ENCODE measurements around the gene PCK2. TPM values are rescaled to one million over a fixed set of nuclear protein-coding genes. Genes with fewer than 3 reads are reported as not detected.
A peak's percentile ranks its signal among the peaks of the same experiment; 100 is the strongest.

Gene PCK2
- total and polyA plus RNA-seq, 2 of the 13 experiments (the other 11 are each of a cell fraction or from before 2014, with no cell fraction given), result 129 to 272 TPM

GRCh38 chr14:24114532-24115421 lies 20.7 kb downstream of the PCK2 start, which contains the start of the genes DCAF11 and NRL (continued):
- TF ChIP-seq, protein P1, sequence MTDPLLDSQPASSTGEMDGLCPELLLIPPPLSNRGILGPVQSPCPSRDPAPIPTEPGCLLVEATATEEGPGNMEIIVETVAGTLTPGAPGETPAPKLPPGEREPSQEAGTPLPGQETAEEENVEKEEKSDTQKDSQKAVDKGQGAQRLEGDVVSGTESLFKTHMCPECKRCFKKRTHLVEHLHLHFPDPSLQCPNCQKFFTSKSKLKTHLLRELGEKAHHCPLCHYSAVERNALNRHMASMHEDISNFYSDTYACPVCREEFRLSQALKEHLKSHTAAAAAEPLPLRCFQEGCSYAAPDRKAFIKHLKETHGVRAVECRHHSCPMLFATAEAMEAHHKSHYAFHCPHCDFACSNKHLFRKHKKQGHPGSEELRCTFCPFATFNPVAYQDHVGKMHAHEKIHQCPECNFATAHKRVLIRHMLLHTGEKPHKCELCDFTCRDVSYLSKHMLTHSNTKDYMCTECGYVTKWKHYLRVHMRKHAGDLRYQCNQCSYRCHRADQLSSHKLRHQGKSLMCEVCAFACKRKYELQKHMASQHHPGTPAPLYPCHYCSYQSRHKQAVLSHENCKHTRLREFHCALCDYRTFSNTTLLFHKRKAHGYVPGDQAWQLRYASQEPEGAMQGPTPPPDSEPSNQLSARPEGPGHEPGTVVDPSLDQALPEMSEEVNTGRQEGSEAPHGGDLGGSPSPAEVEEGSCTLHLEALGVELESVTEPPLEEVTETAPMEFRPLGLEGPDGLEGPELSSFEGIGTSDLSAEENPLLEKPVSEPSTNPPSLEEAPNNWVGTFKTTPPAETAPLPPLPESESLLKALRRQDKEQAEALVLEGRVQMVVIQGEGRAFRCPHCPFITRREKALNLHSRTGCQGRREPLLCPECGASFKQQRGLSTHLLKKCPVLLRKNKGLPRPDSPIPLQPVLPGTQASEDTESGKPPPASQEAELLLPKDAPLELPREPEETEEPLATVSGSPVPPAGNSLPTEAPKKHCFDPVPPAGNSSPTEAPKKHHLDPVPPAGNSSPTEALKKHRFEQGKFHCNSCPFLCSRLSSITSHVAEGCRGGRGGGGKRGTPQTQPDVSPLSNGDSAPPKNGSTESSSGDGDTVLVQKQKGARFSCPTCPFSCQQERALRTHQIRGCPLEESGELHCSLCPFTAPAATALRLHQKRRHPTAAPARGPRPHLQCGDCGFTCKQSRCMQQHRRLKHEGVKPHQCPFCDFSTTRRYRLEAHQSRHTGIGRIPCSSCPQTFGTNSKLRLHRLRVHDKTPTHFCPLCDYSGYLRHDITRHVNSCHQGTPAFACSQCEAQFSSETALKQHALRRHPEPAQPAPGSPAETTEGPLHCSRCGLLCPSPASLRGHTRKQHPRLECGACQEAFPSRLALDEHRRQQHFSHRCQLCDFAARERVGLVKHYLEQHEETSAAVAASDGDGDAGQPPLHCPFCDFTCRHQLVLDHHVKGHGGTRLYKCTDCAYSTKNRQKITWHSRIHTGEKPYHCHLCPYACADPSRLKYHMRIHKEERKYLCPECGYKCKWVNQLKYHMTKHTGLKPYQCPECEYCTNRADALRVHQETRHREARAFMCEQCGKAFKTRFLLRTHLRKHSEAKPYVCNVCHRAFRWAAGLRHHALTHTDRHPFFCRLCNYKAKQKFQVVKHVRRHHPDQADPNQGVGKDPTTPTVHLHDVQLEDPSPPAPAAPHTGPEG (CRISPR knock-in tag; IDR thresholded peaks at IDR 0.05), result peak; percentile 94
- TF ChIP-seq ZNF101 (CRISPR knock-in tag; IDR thresholded peaks at IDR 0.05; ENCODE audit: borderline replicate concordance, low read depth), result no peak
- TF ChIP-seq HMGA1 (CRISPR knock-in tag; conservative IDR thresholded peaks at IDR 0.05), result no peak
- TF ChIP-seq SMARCE1 (IDR thresholded peaks at IDR 0.05; ENCODE audit: borderline replicate concordance), result no peak
- TF ChIP-seq DZIP1 (CRISPR knock-in tag; IDR thresholded peaks at IDR 0.05), result peak; percentile 91; the same call in 1 of the 2 replicates
- TF ChIP-seq, protein P2, sequence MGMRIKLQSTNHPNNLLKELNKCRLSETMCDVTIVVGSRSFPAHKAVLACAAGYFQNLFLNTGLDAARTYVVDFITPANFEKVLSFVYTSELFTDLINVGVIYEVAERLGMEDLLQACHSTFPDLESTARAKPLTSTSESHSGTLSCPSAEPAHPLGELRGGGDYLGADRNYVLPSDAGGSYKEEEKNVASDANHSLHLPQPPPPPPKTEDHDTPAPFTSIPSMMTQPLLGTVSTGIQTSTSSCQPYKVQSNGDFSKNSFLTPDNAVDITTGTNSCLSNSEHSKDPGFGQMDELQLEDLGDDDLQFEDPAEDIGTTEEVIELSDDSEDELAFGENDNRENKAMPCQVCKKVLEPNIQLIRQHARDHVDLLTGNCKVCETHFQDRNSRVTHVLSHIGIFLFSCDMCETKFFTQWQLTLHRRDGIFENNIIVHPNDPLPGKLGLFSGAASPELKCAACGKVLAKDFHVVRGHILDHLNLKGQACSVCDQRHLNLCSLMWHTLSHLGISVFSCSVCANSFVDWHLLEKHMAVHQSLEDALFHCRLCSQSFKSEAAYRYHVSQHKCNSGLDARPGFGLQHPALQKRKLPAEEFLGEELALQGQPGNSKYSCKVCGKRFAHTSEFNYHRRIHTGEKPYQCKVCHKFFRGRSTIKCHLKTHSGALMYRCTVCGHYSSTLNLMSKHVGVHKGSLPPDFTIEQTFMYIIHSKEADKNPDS (CRISPR knock-in tag; IDR thresholded peaks at IDR 0.05), result no peak; the same call in 1 of the 2 replicates
- TF ChIP-seq, protein P3, sequence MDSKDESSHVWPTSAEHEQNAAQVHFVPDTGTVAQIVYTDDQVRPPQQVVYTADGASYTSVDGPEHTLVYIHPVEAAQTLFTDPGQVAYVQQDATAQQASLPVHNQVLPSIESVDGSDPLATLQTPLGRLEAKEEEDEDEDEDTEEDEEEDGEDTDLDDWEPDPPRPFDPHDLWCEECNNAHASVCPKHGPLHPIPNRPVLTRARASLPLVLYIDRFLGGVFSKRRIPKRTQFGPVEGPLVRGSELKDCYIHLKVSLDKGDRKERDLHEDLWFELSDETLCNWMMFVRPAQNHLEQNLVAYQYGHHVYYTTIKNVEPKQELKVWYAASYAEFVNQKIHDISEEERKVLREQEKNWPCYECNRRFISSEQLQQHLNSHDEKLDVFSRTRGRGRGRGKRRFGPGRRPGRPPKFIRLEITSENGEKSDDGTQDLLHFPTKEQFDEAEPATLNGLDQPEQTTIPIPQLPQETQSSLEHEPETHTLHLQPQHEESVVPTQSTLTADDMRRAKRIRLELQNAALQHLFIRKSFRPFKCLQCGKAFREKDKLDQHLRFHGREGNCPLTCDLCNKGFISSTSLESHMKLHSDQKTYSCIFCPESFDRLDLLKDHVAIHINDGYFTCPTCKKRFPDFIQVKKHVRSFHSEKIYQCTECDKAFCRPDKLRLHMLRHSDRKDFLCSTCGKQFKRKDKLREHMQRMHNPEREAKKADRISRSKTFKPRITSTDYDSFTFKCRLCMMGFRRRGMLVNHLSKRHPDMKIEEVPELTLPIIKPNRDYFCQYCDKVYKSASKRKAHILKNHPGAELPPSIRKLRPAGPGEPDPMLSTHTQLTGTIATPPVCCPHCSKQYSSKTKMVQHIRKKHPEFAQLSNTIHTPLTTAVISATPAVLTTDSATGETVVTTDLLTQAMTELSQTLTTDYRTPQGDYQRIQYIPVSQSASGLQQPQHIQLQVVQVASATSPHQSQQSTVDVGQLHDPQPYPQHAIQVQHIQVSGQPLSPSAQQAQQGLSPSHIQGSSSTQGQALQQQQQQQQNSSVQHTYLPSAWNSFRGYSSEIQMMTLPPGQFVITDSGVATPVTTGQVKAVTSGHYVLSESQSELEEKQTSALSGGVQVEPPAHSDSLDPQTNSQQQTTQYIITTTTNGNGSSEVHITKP (CRISPR knock-in tag; IDR thresholded peaks at IDR 0.05; ENCODE audit: low read depth), result peak; percentile 88
- TF ChIP-seq SOX6 (IDR thresholded peaks at IDR 0.05), result no peak
- peak; percentile 89 for TF ChIP-seq SOX6 (CRISPR knock-in tag; IDR thresholded peaks at IDR 0.05)
- TF ChIP-seq POLR2A (IDR thresholded peaks at IDR 0.05; ENCODE audit: insufficient read depth in 1 of 2, low read depth in 2 of 2, low read length in 2 of 2), result peak in 1 of 2 experiments; percentile 97; a peak in 2 of 4 replicates
- no peak; the same call in 1 of the 2 replicates for TF ChIP-seq MATR3 (CRISPR knock-in tag; IDR thresholded peaks at IDR 0.05)
- peak; percentile 95 for TF ChIP-seq ZNF160 (CRISPR knock-in tag; IDR thresholded peaks at IDR 0.05)
- TF ChIP-seq ZSCAN31 (CRISPR knock-in tag; IDR thresholded peaks at IDR 0.05; ENCODE audit: low read depth), result peak; percentile 96
- TF ChIP-seq ISX (CRISPR knock-in tag; conservative IDR thresholded peaks at IDR 0.05), result 0 out of 2 replicates have a peak, but pooled peaks have one; percentile 24
